HEK293T (cell line): ENCODE data around the gene ELOB.
"Not testable (repeated sequence)": the region's sequence is repeated elsewhere in the genome, so short reads cannot be mapped to it uniquely, and the experiment has no call there.

Source experiments
- CTCF ChIA-PET: fragments of 350-600 bp; formaldehyde crosslinking; extraction: SDS; loops from one replicate; lab custom pipeline; 2021; ENCODE audit warnings: antibody characterized with exemption, inconsistent platforms; lab: Yijun Ruan, JAX
- POLR2A ChIA-PET: fragments of 350-600 bp; formaldehyde crosslinking; extraction: SDS; loops from one replicate; lab custom pipeline; 2020; ENCODE audit warnings: antibody characterized with exemption, inconsistent platforms; lab: Yijun Ruan, JAX
- DNase-seq: peaks from one replicate; pipeline ENCODE4 v3.0.0; 2012; ENCODE audit warnings: mixed read lengths; ENCODE audit errors: extremely low spot score
- ARNT ChIP-seq: fragments of 450-650 bp; IDR thresholded peaks from 2 replicates; pipeline ENCODE4 v1.6.1; 2017; ENCODE audit warnings: mild to moderate bottlenecking
- BHLHE40 ChIP-seq: fragments of 450-650 bp; IDR thresholded peaks from 2 replicates; pipeline ENCODE4 v1.6.1; 2016; ENCODE audit warnings: mild to moderate bottlenecking, moderate library complexity, borderline replicate concordance
- CTBP1 ChIP-seq: fragments of 450-650 bp; IDR thresholded peaks from 2 replicates; pipeline ENCODE4 v1.6.1; 2016; ENCODE audit warnings: borderline replicate concordance
- ELF4 ChIP-seq: fragments of 450-650 bp; IDR thresholded peaks from 2 replicates; pipeline ENCODE4 v1.6.1; 2017; ENCODE audit warnings: antibody characterized with exemption
- FOXA1 ChIP-seq: fragments of 450-650 bp; IDR thresholded peaks from 2 replicates; pipeline ENCODE4 v1.6.1; 2016; ENCODE audit warnings: mild to moderate bottlenecking
- FOXK2 ChIP-seq: fragments of 450-650 bp; IDR thresholded peaks from 2 replicates; pipeline ENCODE4 v1.6.1; 2016; ENCODE audit warnings: mild to moderate bottlenecking
- FOXM1 ChIP-seq: fragments of 450-650 bp; IDR thresholded peaks from 2 replicates; pipeline ENCODE4 v1.6.1; 2017; ENCODE audit warnings: mild to moderate bottlenecking, borderline replicate concordance
- HDGF ChIP-seq: fragments of 450-650 bp; IDR thresholded peaks from 2 replicates; pipeline ENCODE4 v1.6.1; 2017; ENCODE audit warnings: antibody characterized with exemption, borderline replicate concordance
- L3MBTL2 ChIP-seq: fragments of 450-650 bp; conservative IDR thresholded peaks from 2 replicates; pipeline ENCODE4 v1.6.1; 2016; ENCODE audit warnings: mild to moderate bottlenecking
- LEF1 ChIP-seq: fragments of 450-650 bp; IDR thresholded peaks from 2 replicates; pipeline ENCODE4 v1.6.1; 2017; ENCODE audit warnings: mild to moderate bottlenecking, borderline replicate concordance
- NFRKB ChIP-seq: fragments of 450-650 bp; IDR thresholded peaks from 2 replicates; pipeline ENCODE4 v1.6.1; 2016; ENCODE audit warnings: mild to moderate bottlenecking, moderate library complexity
- PKNOX1 ChIP-seq: fragments of 450-650 bp; IDR thresholded peaks from 2 replicates; pipeline ENCODE4 v1.6.1; 2016
- SP1 ChIP-seq: fragments of 450-650 bp; IDR thresholded peaks from 2 replicates; pipeline ENCODE4 v1.6.1; 2017
- SUZ12 ChIP-seq: fragments of 450-650 bp; IDR thresholded peaks from 2 replicates; pipeline ENCODE4 v1.6.1; 2016; ENCODE audit warnings: mild to moderate bottlenecking
- TARDBP ChIP-seq: fragments of 450-650 bp; IDR thresholded peaks from 2 replicates; pipeline ENCODE4 v1.6.1; 2016
- ZNF384 ChIP-seq: fragments of 450-650 bp; IDR thresholded peaks from 2 replicates; pipeline ENCODE4 v1.6.1; 2016

Gene ELOB

DNA sequence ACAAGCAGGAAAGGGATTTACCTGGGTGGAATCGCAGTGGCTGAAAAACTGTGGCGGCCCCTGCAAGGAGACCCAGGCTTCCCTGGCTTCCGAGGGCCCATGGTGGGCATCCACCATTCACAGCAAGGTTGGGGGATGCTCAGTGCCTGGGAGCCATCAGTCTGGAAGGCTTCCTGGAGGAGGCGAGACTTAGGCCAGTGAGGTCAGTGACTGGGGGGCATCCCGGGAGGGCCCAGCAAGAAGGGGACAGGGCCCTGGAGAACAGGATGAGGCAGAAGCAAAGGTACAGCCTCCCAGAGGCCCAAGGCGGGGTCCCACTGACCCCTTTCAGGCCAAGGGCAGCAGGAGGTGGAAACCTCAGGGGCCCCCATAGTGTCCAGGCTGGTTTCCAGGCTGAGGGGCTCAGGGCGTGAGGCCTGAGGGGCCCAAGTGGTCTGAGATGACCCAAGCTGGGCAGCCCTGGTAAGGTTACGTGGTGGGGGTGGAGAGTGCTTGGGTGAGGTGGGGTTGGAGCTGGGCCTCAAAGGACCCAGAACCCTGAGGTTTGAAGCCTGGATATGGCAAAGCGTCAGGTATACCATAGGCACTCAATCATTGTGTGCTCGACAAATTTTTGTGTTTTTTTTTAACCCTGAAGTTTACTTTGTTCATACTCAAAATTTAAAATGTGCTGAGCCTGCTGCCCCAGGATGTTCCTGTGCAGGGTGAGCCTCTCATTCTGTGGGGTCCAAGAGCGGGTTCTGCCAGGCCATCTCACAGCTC is 40.4 kb downstream of the ELOB start:
- no peak for DNase-seq
- CTCF ChIA-PET, result no interaction called here
- POLR2A ChIA-PET, result interaction anchor here (1.2 kb wide), 1 partner anchor 42 kb away, joined by 3 read pairs; no protein-coding TSS in a partner anchor

GRCh38 chr16:2734844-2735515 is 42.1 kb downstream of the ELOB start:
- TF ChIP-seq CTBP1, result no peak
- no peak for TF ChIP-seq HDGF
- no peak for TF ChIP-seq ZNF384
- TF ChIP-seq FOXA1, result no peak
- TF ChIP-seq FOXK2, result no peak
- TF ChIP-seq ELF4, result no peak
- no peak for TF ChIP-seq NFRKB
- CTCF ChIA-PET, result no interaction called here
- POLR2A ChIA-PET, result no interaction called here
- DNase-seq, result no peak

More for the DNA sequence above, 40.4 kb downstream of the ELOB start:
- TF ChIP-seq FOXA1, result no peak
- TF ChIP-seq LEF1, result no peak
- TF ChIP-seq CTBP1, result no peak
- no peak for TF ChIP-seq ELF4
- no peak for TF ChIP-seq ZNF384
- no peak for TF ChIP-seq PKNOX1
- no peak for TF ChIP-seq SP1
- no peak for TF ChIP-seq BHLHE40
- TF ChIP-seq ARNT, result no peak
- no peak for TF ChIP-seq TARDBP

- no peak for DNase-seq
- no peak for TF ChIP-seq PKNOX1
- TF ChIP-seq FOXM1, result no peak
- TF ChIP-seq ELF4, result no peak
- TF ChIP-seq FOXK2, result no peak
- TF ChIP-seq ARNT, result no peak
- TF ChIP-seq HDGF, result no peak
- no peak for TF ChIP-seq CTBP1
- no peak for TF ChIP-seq L3MBTL2
- no peak for TF ChIP-seq NFRKB
- TF ChIP-seq SUZ12, result no peak
- no peak for TF ChIP-seq SP1
- no peak for TF ChIP-seq BHLHE40
- ChIA-PET CTCF (interaction anchor here (0.6 kb wide), 1 partner anchor 23 kb away, joined by 3 read pairs; no protein-coding TSS in a partner anchor), POLR2A (interaction anchor here (2.4 kb wide), 1 partner anchor 23 kb away, joined by 9 read pairs; no protein-coding TSS in a partner anchor)
These were observed 49.0 kb downstream of the ELOB start for GRCh38 chr16:2728034-2728433.

DNA sequence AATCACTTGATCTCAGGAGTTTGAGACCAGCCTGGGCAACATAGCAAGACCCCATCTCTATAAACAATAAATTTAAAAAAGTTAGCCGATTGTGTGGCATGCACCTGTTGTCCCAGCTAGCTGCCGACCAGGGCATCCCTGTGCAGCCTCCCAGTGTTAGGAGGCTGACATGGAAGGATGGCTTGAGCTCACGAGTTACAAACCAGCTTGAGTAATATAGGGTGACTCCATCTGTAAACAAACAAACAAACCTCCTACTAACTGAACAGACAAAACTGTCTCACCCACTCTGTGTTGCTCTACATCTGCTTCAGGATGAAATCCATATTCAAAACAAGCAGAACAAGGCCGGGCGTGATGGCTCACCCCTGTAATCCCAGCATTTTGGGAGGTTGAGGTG is 50.2 kb downstream of the ELOB start:
- POLR2A ChIA-PET, result interaction anchor here (1.2 kb wide), 1 partner anchor 44 kb away, joined by 3 read pairs; the partner anchor contains the start of gene KCTD5
- TF ChIP-seq NFRKB (no peak), SP1 (no peak)
- DNase-seq, result no peak
- CTCF ChIA-PET, result no interaction called here

DNA sequence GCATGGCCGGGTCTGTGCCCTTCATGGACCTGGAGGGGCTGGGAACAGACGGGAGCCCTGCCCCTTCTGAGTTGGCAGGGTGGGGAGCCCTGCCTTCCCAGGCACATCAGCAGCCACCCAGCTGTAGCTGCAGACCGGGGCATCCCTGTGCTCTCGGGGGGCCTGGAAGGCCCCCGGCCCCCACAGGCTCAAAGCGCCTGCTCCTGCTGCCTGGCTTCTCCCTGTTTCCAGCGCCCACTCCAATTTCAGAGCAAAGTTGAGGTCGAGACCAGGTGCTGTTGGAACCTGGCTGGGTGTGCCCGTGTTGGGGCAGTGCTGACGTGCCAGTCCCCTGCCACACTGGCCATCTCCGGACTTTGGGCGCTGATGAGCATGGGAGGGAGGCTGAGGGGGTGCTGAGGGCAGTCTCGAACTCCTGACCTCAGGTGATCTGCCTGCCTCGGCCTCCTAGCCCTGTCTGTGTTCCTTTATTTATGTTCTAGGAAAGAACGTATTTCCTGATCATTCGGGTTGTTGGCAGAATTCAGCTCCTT is 52.2 kb downstream of the ELOB start:
- CTCF ChIA-PET, result interaction anchor here (0.6 kb wide), 1 partner anchor 851 kb away, joined by 5 read pairs; no protein-coding TSS in a partner anchor
- TF ChIP-seq FOXA1 (no peak), ELF4 (no peak), BHLHE40 (no peak)
- no peak for DNase-seq
- POLR2A ChIA-PET, result interaction anchor here (0.8 kb wide), 1 partner anchor 27 kb away, joined by 3 read pairs; the partner anchor contains the start of gene SRRM2

GRCh38 chr16:2724088-2724676 is 52.9 kb downstream of the ELOB start:
- CTCF ChIA-PET, result no interaction called here
- no peak for DNase-seq
- POLR2A ChIA-PET, result no interaction called here
- TF ChIP-seq LEF1, result no peak
- no peak for TF ChIP-seq FOXK2
- TF ChIP-seq CTBP1, result no peak
- TF ChIP-seq ELF4, result no peak
- no peak for TF ChIP-seq FOXM1
- no peak for TF ChIP-seq TARDBP
- TF ChIP-seq L3MBTL2, result no peak

DNA sequence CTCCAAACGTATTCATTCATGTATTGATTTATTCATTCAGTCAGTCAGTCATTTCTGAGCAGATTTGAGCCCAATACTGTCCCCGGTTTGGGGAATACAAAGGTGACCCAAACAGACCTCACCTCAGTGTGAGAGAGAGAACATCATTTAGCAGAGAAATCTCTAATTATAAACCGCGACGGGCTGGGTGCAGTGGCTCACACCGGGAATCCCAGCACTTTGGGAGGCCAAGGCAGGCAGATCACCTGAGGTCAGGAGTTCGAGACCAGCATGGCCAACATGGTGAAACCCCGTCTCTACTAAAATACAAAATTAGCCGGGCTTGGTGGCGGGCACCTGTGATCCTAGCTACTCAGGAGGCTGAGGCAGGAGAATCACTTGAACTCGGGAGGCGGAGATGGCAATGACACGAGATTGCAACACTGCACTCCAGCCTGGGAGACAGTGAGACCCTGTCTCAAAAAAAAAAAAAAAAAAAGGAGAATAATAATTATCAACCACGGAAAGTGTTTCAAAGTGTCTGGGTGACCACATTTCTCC is 55.4 kb downstream of the ELOB start:
- POLR2A ChIA-PET, CTCF ChIA-PET: not testable (repeated sequence)

More for the DNA sequence above, 55.4 kb downstream of the ELOB start:
- DNase-seq, result not testable (repeated sequence)
